Tibial artery (tissue), 4 donors: Measurements from ENCODE around the gene ZNF398.

Experiments used
- DNase-seq, 2 donors: peaks; one replicate each; pipeline ENCODE4 v3.0.0-alpha.2; 2019
- H3K27ac ChIP-seq, 2 donors: fragments of 200-600 bp; sonication (generic) in 1 of 2; 1 replicate in 1 of 2; 2 replicates in 1 of 2; pipeline ENCODE4 v1.5.1; 2018 to 2019; ENCODE audit warnings: mild to moderate bottlenecking in 1 of 2
- H3K27me3 ChIP-seq, 2 donors: fragments of 200-600 bp; sonication (generic) in 1 of 2; one replicate each; pipeline versions ENCODE4 v1.5.1 to v1.6.0; 2016 to 2019
- H3K36me3 ChIP-seq, 3 donors: fragments of 200-600 bp; sonication (generic) in 2 of 3; one replicate each; pipeline ENCODE4 v1.5.1; 2016 to 2019; ENCODE audit warnings: mild to moderate bottlenecking in 2 of 3
- H3K4me1 ChIP-seq, 4 donors: fragments of 200-600 bp; sonication (generic) in 2 of 4; 1 replicate in 3 of 4; 2 replicates in 1 of 4; pipeline ENCODE4 v1.5.1; 2016 to 2019
- H3K4me3 ChIP-seq, 2 donors: fragments of 200-600 bp; sonication (generic) in 1 of 2; 1 replicate in 1 of 2; 2 replicates in 1 of 2; pipeline ENCODE4 v1.5.1; 2018 to 2019; ENCODE audit warnings: mild to moderate bottlenecking in 2 of 2
- H3K9me3 ChIP-seq, 3 donors: fragments of 200-600 bp; sonication (generic) in 1 of 3; one replicate each; pipeline ENCODE4 v1.5.1; 2016 to 2019
- CTCF ChIP-seq, 2 experiments: fragments of 200-600 bp in 1 of 2; fragments of 450-650 bp in 1 of 2; IDR thresholded peaks; one replicate each; pipeline ENCODE4 v1.5.1; 2017 to 2019; ENCODE audit warnings: antibody characterized with exemption in 2 of 2, mild to moderate bottlenecking in 1 of 2, moderate library complexity in 1 of 2
- intact Hi-C: fragments of 100-400 bp; cut with DNase I; formaldehyde crosslinking; loops from one replicate; pipeline ENCODE4 v1.15.0; 2023; ENCODE audit warnings: low total_unique reads

Gene ZNF398

DNA sequence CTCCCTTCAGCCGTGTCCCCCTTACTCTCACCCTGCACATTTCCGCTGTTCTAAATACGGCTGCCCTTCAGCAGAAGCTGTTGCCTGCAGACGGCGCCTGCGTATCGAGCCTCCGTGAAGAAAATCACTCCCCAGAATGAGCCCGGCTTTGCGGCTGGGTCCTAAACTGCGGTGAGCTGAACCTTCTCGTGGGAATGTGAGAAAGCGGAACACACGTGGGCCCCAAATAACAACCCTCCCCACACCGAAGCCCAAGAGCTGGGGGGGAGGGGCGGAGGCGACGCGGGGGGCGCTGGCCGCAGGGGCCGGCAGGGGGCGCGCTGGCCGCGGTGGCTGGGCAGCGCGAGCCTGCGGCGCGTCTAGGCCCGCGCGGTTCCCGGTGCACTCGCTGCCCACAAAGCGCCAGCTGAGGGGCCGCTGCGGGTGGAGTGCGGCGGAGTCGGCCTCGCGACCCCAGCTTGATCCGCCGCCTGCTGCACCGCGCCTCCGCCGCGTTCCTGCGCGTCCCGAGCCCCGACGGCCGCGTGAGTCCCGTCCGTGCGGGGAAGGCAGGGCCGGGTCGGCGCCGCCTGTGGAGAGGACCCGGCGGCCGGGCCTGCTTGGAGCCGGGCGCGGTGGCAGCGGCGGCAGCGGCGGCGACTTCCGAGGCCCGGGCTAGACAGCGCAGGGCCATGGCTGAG, at the start of gene ZNF398:
ZNF398 (plus strand) TSS at position 382 of the 680 bp plus-strand sequence; CDS start at position 672, 290 bp downstream.
- Histone ChIP-seq H3K36me3 (no peaks in the 10 kb centered on the region), H3K27me3 (no peaks in the 10 kb centered on the region), H3K4me3 (peak within 1 kb of the TSS; percentile 68 to 98), H3K27ac (peak within 1 kb of the TSS; percentile 86 to 93), H3K4me1 (peaks cover 0 to 21% (median 11%) of the 10 kb centered on the region in 4 donors), H3K9me3 (no peaks in the 10 kb centered on the region)
- peak; percentile 65 to 74 for TF ChIP-seq CTCF (IDR thresholded peaks at IDR 0.05)
- intact Hi-C loops = loop anchor here (2.0 kb wide), 1 partner anchor 20 kb away; the partner anchor contains the start of gene ZNF425
- peak; percentile 52 to 84 for DNase-seq

DNA sequence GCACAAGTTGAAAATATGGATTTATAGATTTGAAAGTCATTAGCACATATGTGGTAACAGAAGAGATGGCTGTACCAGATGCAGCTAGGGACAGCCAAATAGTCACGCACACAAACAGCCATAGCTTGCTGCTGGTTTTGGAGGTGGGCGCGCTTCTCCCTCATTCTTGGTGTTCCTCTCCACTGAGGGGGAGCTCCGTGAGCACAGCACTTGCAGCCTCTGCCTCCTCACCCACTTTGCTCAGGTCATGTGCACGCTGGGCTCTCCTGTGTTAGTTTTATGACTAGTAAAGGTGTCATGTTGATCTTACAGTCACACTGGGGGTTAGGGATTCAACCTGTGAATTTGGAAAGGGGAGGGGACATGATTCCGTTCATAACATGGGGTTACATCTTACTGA, 48.2 kb upstream of the ZNF398 start:
- Histone ChIP-seq H3K36me3 (peaks cover 0 to 11% (median 5%) of the 10 kb centered on the region in 3 donors), H3K4me3 (no peak overlapping the region), H3K9me3 (no peaks in the 10 kb centered on the region), H3K27ac (no peak overlapping the region), H3K4me1 (no peaks in the 10 kb centered on the region), H3K27me3 (no peaks in the 10 kb centered on the region)
- DNase-seq = peak in 1 of 2 donors; percentile 15
- TF ChIP-seq CTCF (IDR thresholded peaks at IDR 0.05) = no peak
- intact Hi-C loops = no loop called here

- intact Hi-C loops = no loop called here
- Histone ChIP-seq H3K27me3 (no peaks in the 10 kb centered on the region), H3K27ac (no peak overlapping the region), H3K36me3 (peaks cover 0 to 25% (median 9%) of the 10 kb centered on the region in 3 donors), H3K4me3 (no peak overlapping the region), H3K4me1 (no peaks in the 10 kb centered on the region), H3K9me3 (no peaks in the 10 kb centered on the region)
- TF ChIP-seq CTCF (IDR thresholded peaks at IDR 0.05) = no peak
- no peak for DNase-seq
These were observed 46.4 kb upstream of the ZNF398 start for GRCh38 chr7:149100821-149101220.

- intact Hi-C loops = no loop called here
- no peak for TF ChIP-seq CTCF (IDR thresholded peaks at IDR 0.05)
- H3K9me3 ChIP-seq = no peaks in the 10 kb centered on the region
- H3K4me1 ChIP-seq = no peaks in the 10 kb centered on the region
- H3K27me3 ChIP-seq = no peaks in the 10 kb centered on the region
- H3K27ac ChIP-seq = no peak overlapping the region
- H3K4me3 ChIP-seq = no peak overlapping the region
- DNase-seq = no peak
- peaks cover 0 to 25% (median 9%) of the 10 kb centered on the region in 3 donors for H3K36me3 ChIP-seq
These were observed 44.6 kb upstream of the ZNF398 start for GRCh38 chr7:149102666-149103065.

- peak in 1 of 2 donors; percentile 40 for DNase-seq
- intact Hi-C loops = no loop called here
- Histone ChIP-seq H3K9me3 (no peaks in the 10 kb centered on the region), H3K36me3 (peaks cover 0 to 25% (median 9%) of the 10 kb centered on the region in 3 donors), H3K4me3 (no peak overlapping the region), H3K27ac (no peak overlapping the region), H3K27me3 (no peaks in the 10 kb centered on the region), H3K4me1 (no peaks in the 10 kb centered on the region)
- TF ChIP-seq CTCF (IDR thresholded peaks at IDR 0.05) = no peak
These were observed 43.8 kb upstream of the ZNF398 start for GRCh38 chr7:149103424-149103823.
